Fibroblast of lung (primary cell): ENCODE measurements around the gene SMG6. TPM values are rescaled to one million over a fixed set of nuclear protein-coding genes. Genes with fewer than 3 reads are reported as not detected.

Source experiments
- DNase-seq, 2 donors: peaks; one replicate each; pipeline versions ENCODE4 v3.0.0 to v3.0.0-alpha.2; 2010; ENCODE audit warnings: low read depth in 2 of 2
- H2AFZ ChIP-seq: 2 replicates; pipeline ENCODE4 v1.5.1; 2012; ENCODE audit warnings: low read length, control low read depth, inconsistent platforms
- H3K27ac ChIP-seq: 2 replicates; pipeline ENCODE4 v1.5.1; 2011; ENCODE audit warnings: low read length, control low read depth; ENCODE audit not compliant: insufficient read depth
- H3K27me3 ChIP-seq: 2 replicates; pipeline ENCODE4 v1.5.1; 2011; ENCODE audit warnings: mild to moderate bottlenecking, low read length; ENCODE audit not compliant: control insufficient read depth, insufficient read depth
- H3K36me3 ChIP-seq: 2 replicates; pipeline ENCODE4 v1.5.1; 2011; ENCODE audit warnings: low read length; ENCODE audit not compliant: control insufficient read depth, insufficient read depth
- H3K4me1 ChIP-seq: 2 replicates; pipeline ENCODE4 v1.5.1; 2011; ENCODE audit warnings: low read length; ENCODE audit not compliant: control insufficient read depth, insufficient read depth; ENCODE audit errors: extremely low read depth
- H3K4me2 ChIP-seq: 2 replicates; pipeline ENCODE4 v1.5.1; 2011; ENCODE audit warnings: low read length, control low read depth; ENCODE audit not compliant: insufficient read depth; ENCODE audit errors: extremely low read depth
- H3K4me3 ChIP-seq, 4 experiments: fragments of 200-600 bp in 1 of 4; sonication (generic) in 1 of 4; replicated peaks in 1 of 4; 2 replicates each; pipeline ENCODE4 v1.5.1; 2011 to 2016; ENCODE audit warnings: low read length in 4 of 4, low read depth in 3 of 4, mild to moderate bottlenecking in 3 of 4, control low read depth in 2 of 4, inconsistent platforms in 1 of 4, mixed read lengths in 1 of 4; ENCODE audit not compliant: insufficient read depth in 1 of 4; ENCODE audit errors: control extremely low read depth in 1 of 4
- H3K79me2 ChIP-seq: 2 replicates; pipeline ENCODE4 v1.5.1; 2012; ENCODE audit warnings: mild to moderate bottlenecking, low read length, inconsistent platforms; ENCODE audit not compliant: control insufficient read depth, insufficient read depth
- H3K9ac ChIP-seq: 2 replicates; pipeline ENCODE4 v1.5.1; 2011; ENCODE audit warnings: mild to moderate bottlenecking, low read length, control low read depth; ENCODE audit not compliant: insufficient read depth
- H3K9me3 ChIP-seq: 2 replicates; pipeline ENCODE4 v1.5.1; 2012; ENCODE audit warnings: low read depth, low read length; ENCODE audit not compliant: control insufficient read depth, insufficient read depth
- H4K20me1 ChIP-seq: 2 replicates; pipeline ENCODE4 v1.5.1; 2011; ENCODE audit warnings: low read length; ENCODE audit not compliant: control insufficient read depth, insufficient read depth; ENCODE audit errors: extremely low read depth
- EZH2 ChIP-seq: IDR thresholded peaks from 2 replicates; pipeline ENCODE4 v1.5.1; 2012; ENCODE audit warnings: low read length, control low read depth, mild to moderate bottlenecking; ENCODE audit errors: missing control alignments
- polyA plus RNA-seq, 2 donors: library from polyadenylated mRNA; depleted of rRNA in 1 of 2; stranded (reverse) in 1 of 2; unstranded in 1 of 2; fragments of >200 nt; gene quantifications; 2 replicates each; pipeline ENCODE4 v1.2.1, GENCODE V29; 2011 to 2012; ENCODE audit warnings: missing spikeins in 1 of 2
- total RNA-seq: library from RNA; depleted of rRNA; stranded (reverse); fragments of >200 nt; gene quantifications from 2 replicates; pipeline ENCODE4 v1.2.1, GENCODE V29; 2014
- TF ChIP-seq, protein P1 (sequence below), 2 donors: IDR thresholded peaks in 1 of 2; conservative IDR thresholded peaks in 1 of 2; 1 replicate in 1 of 2; 2 replicates in 1 of 2; pipeline ENCODE4 v1.5.1; 2011 to 2012; ENCODE audit warnings: low read length in 2 of 2, control low read depth in 1 of 2, inconsistent platforms in 1 of 2, low read depth in 1 of 2, mild to moderate bottlenecking in 1 of 2

Gene SMG6
- total and polyA plus RNA-seq, 2 donors (not counting 1 experiment from before 2014, with no cell fraction given): 14.7 to 29.9 TPM

DNA sequence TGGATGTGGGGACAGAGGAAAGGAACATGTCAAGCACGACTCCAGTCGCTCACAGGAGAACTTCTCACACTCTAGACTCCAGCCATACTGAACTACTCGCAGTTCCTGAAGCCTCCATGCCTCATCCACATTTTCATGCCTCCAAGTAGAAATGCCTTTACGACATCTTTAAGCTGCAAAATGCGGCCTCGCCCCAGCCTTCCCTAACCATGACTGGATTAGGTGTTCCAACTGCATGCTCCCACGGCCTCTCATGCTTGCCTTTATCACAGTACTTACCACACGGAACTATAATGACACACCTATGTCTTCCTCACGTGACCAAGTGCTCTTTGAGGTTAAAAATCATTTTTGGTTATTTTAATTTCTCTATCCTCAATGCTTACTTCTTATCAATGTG, 23.9 kb downstream of the SMG6 start:
- Histone ChIP-seq H3K9ac (no peak overlapping the region), H3K79me2 (no peaks in the 10 kb centered on the region), H3K27me3 (no peaks in the 10 kb centered on the region), H4K20me1 (no peaks in the 10 kb centered on the region), H3K4me1 (peaks cover 2% of the 10 kb centered on the region), H3K27ac (no peak overlapping the region), H3K4me3 (no peak overlapping the region), H3K9me3 (no peaks in the 10 kb centered on the region), H2AFZ (no peak overlapping the region), H3K4me2 (no peak overlapping the region), H3K36me3 (peaks cover 12% of the 10 kb centered on the region)
- no peak for DNase-seq
- TF ChIP-seq EZH2: no peak
- TF ChIP-seq, protein P1, sequence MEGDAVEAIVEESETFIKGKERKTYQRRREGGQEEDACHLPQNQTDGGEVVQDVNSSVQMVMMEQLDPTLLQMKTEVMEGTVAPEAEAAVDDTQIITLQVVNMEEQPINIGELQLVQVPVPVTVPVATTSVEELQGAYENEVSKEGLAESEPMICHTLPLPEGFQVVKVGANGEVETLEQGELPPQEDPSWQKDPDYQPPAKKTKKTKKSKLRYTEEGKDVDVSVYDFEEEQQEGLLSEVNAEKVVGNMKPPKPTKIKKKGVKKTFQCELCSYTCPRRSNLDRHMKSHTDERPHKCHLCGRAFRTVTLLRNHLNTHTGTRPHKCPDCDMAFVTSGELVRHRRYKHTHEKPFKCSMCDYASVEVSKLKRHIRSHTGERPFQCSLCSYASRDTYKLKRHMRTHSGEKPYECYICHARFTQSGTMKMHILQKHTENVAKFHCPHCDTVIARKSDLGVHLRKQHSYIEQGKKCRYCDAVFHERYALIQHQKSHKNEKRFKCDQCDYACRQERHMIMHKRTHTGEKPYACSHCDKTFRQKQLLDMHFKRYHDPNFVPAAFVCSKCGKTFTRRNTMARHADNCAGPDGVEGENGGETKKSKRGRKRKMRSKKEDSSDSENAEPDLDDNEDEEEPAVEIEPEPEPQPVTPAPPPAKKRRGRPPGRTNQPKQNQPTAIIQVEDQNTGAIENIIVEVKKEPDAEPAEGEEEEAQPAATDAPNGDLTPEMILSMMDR (conservative IDR thresholded peaks at IDR 0.05 in 1 of 2, IDR thresholded peaks at IDR 0.05 in 1 of 2; ENCODE audit: low read depth in 1 of 2, low read length in 2 of 2): no peak

DNA sequence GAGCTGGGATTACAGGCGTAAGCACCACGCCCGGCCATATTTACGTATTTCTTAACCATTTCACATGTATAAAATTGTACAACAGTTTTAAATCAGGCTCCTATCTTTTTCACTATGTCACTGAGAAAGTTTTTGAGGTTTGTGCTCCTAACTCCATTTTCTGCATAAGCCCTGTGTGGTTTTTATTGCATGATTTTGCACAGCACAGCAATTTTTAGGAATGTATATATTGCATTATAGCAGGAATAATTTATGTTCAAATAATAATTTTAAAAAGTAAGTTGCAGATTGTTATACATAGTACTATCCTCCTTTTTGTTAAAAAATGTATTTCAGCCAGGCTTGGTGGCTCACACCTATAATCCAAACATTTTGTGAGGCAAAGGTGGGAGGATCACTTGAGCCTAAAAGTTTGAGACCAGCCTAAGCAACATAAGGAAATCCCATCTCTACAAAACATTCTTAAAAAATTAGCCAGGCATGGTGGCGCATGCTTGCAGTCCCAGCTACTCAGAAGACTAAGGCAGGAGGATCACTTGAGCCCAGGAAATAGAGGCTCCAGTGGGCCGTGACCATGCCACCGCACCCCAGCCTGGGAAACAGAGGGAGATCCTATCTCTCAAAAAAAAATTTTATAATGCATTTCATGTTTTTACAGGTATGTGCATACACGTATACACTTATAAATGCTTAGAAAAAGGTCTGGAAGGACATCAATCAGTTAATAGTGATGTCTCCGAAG, 26.0 kb downstream of the SMG6 start:
- H3K9ac ChIP-seq: no peak overlapping the region
- no peak for DNase-seq
- H3K79me2 ChIP-seq: no peaks in the 10 kb centered on the region

DNA sequence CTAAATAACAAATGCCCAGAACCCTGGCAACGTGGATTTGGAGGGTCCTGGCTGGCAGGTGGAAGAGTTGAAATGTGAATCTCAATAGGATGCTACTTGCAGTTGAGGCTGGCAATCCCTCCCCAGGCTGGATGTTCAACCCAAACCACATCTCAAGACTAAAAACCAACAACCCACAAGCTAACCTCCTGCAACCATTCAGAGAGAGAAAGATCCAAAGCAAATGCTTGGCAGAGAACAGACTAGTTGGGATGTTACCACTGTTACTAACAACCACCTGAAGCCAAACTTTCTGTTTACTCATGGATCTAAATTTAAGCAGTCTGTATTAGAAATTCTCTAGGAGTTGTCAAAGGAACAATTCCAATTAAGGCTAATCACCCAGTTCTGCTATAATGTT, 27.9 kb downstream of the SMG6 start:
- no peak overlapping the region for H2AFZ ChIP-seq
- no peaks in the 10 kb centered on the region for H3K27me3 ChIP-seq
- H3K9ac ChIP-seq: no peak overlapping the region
- H4K20me1 ChIP-seq: no peaks in the 10 kb centered on the region
- H3K9me3 ChIP-seq: no peaks in the 10 kb centered on the region
- no peak for DNase-seq
- no peak for TF ChIP-seq EZH2
- TF ChIP-seq, protein P1 (conservative IDR thresholded peaks at IDR 0.05 in 1 of 2, IDR thresholded peaks at IDR 0.05 in 1 of 2; ENCODE audit: low read depth in 1 of 2, low read length in 2 of 2): no peak
- H3K79me2 ChIP-seq: no peaks in the 10 kb centered on the region
- no peak overlapping the region for H3K4me3 ChIP-seq
- H3K4me2 ChIP-seq: no peak overlapping the region
- H3K36me3 ChIP-seq: no peaks in the 10 kb centered on the region
- no peaks in the 10 kb centered on the region for H3K4me1 ChIP-seq
- no peak overlapping the region for H3K27ac ChIP-seq

More for the DNA sequence above, 26.0 kb downstream of the SMG6 start:
- H3K27ac ChIP-seq: no peak overlapping the region
- no peak overlapping the region for H3K4me3 ChIP-seq
- H2AFZ ChIP-seq: no peak overlapping the region
- H3K36me3 ChIP-seq: peaks cover 7% of the 10 kb centered on the region
- TF ChIP-seq, protein P1 (conservative IDR thresholded peaks at IDR 0.05 in 1 of 2, IDR thresholded peaks at IDR 0.05 in 1 of 2; ENCODE audit: low read depth in 1 of 2, low read length in 2 of 2): no peak
- no peak for TF ChIP-seq EZH2
- H3K4me2 ChIP-seq: no peak overlapping the region
- H4K20me1 ChIP-seq: no peaks in the 10 kb centered on the region
- no peaks in the 10 kb centered on the region for H3K9me3 ChIP-seq
- H3K4me1 ChIP-seq: peaks cover 1% of the 10 kb centered on the region
- no peaks in the 10 kb centered on the region for H3K27me3 ChIP-seq
